ENCODE data around the gene LCE3C.

DNA sequence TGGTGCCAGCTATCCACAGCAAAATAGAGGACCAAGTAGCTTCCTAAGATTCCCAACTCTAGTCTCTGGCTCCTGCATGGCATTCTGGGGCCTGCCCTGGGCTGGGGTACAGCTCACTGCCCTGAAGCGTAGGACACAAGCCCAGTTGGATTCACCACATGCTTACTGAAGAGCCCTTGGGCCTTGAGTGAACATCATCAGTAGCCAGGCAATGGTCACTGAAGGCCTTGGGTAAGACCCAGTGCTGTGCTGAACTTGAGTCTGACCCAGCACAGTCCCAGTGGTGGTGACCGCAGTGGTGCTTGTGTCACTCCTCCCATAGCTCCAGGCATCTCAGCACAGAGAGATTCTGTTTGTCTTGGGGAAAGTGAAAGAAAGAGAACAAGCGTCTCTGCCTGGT lies 30.6 kb downstream of the LCE3C start:
- TF ChIP-seq EZH2phosphoT487 (IDR thresholded peaks at IDR 0.05; ENCODE audit: insufficient read depth, low read depth) (no peak), EZH2 (IDR thresholded peaks at IDR 0.05; ENCODE audit: insufficient read depth, poor library complexity, severe bottlenecking) (no peak)

All from GM23248 (cell line).